HEK293 (cell line): ENCODE results near the gene MLLT10.
A peak's percentile ranks its signal among the peaks of the same experiment; 100 is the strongest.

Experiments used
- BCL11B ChIP-seq: fragments of 450-650 bp; formaldehyde crosslinking; IDR thresholded peaks from 2 replicates; pipeline ENCODE4 v1.5.1; 2016; ENCODE audit warnings: low read depth, missing biosample characterization, missing genetic modification characterization
- BCL6B ChIP-seq: fragments of 450-650 bp; formaldehyde crosslinking; IDR thresholded peaks from 2 replicates; pipeline ENCODE4 v1.5.1; 2017; ENCODE audit warnings: missing biosample characterization, missing genetic modification characterization
- KLF16 ChIP-seq: fragments of 450-650 bp; formaldehyde crosslinking; IDR thresholded peaks from 2 replicates; pipeline ENCODE4 v1.5.1; 2017; ENCODE audit warnings: missing biosample characterization, missing genetic modification characterization
- MYNN ChIP-seq: fragments of 450-650 bp; formaldehyde crosslinking; IDR thresholded peaks from 2 replicates; pipeline ENCODE4 v1.5.1; 2016; ENCODE audit warnings: missing biosample characterization, missing genetic modification characterization, borderline replicate concordance
- REPIN1 ChIP-seq: fragments of 450-650 bp; formaldehyde crosslinking; IDR thresholded peaks from 2 replicates; pipeline ENCODE4 v1.5.1; 2017; ENCODE audit warnings: missing biosample characterization, missing genetic modification characterization, low read depth
- SETDB1 ChIP-seq: IDR thresholded peaks from one replicate; pipeline ENCODE4 v1.6.1; 2017; ENCODE audit warnings: mild to moderate bottlenecking, low read length, moderate library complexity, mixed read lengths; ENCODE audit not compliant: insufficient read length
- ZBTB10 ChIP-seq: fragments of 450-650 bp; formaldehyde crosslinking; IDR thresholded peaks from 2 replicates; pipeline ENCODE4 v1.5.1; 2016; ENCODE audit warnings: missing biosample characterization, missing genetic modification characterization
- ZBTB48 ChIP-seq: fragments of 450-650 bp; formaldehyde crosslinking; IDR thresholded peaks from 2 replicates; pipeline ENCODE4 v1.5.1; 2016; ENCODE audit warnings: missing biosample characterization, missing genetic modification characterization
- ZBTB6 ChIP-seq: fragments of 450-650 bp; formaldehyde crosslinking; IDR thresholded peaks from 2 replicates; pipeline ENCODE4 v1.5.1; 2017; ENCODE audit warnings: missing biosample characterization, missing genetic modification characterization
- ZNF133 ChIP-seq: fragments of 450-650 bp; formaldehyde crosslinking; IDR thresholded peaks from 2 replicates; pipeline ENCODE4 v1.5.1; 2016; ENCODE audit warnings: missing biosample characterization, missing genetic modification characterization
- ZNF169 ChIP-seq: fragments of 450-650 bp; formaldehyde crosslinking; IDR thresholded peaks from 2 replicates; pipeline ENCODE4 v1.5.1; 2016; ENCODE audit warnings: missing biosample characterization, missing genetic modification characterization
- ZNF311 ChIP-seq: fragments of 450-650 bp; formaldehyde crosslinking; IDR thresholded peaks from 2 replicates; pipeline ENCODE4 v1.5.1; 2017; ENCODE audit warnings: missing biosample characterization, missing genetic modification characterization, borderline replicate concordance
- ZNF341 ChIP-seq: fragments of 450-650 bp; formaldehyde crosslinking; IDR thresholded peaks from 2 replicates; pipeline ENCODE4; 2016; ENCODE audit warnings: low read depth, missing biosample characterization, missing genetic modification characterization
- ZNF350 ChIP-seq: fragments of 450-650 bp; formaldehyde crosslinking; IDR thresholded peaks from 2 replicates; pipeline ENCODE4 v1.5.0; 2017; ENCODE audit warnings: missing biosample characterization, mild to moderate bottlenecking, missing genetic modification characterization
- ZNF366 ChIP-seq: fragments of 450-650 bp; formaldehyde crosslinking; conservative IDR thresholded peaks from 2 replicates; pipeline ENCODE4 v1.5.1; 2016; ENCODE audit warnings: missing biosample characterization, missing genetic modification characterization
- ZNF398 ChIP-seq: fragments of 450-650 bp; formaldehyde crosslinking; IDR thresholded peaks from 2 replicates; pipeline ENCODE4 v1.5.1; 2017; ENCODE audit warnings: missing biosample characterization, missing genetic modification characterization
- ZNF48 ChIP-seq: fragments of 450-650 bp; formaldehyde crosslinking; IDR thresholded peaks from 2 replicates; pipeline ENCODE4 v1.5.1; 2016; ENCODE audit warnings: missing biosample characterization, missing genetic modification characterization
- ZNF513 ChIP-seq: fragments of 450-650 bp; IDR thresholded peaks from 2 replicates; pipeline ENCODE4 v1.5.1; 2018; ENCODE audit warnings: missing biosample characterization, missing genetic modification characterization
- ZNF571 ChIP-seq: fragments of 450-650 bp; formaldehyde crosslinking; IDR thresholded peaks from 2 replicates; pipeline ENCODE4 v1.5.0; 2017; ENCODE audit warnings: missing biosample characterization, missing genetic modification characterization
- ZNF580 ChIP-seq: fragments of 450-650 bp; formaldehyde crosslinking; IDR thresholded peaks from 2 replicates; pipeline ENCODE4 v1.5.1; 2016; ENCODE audit warnings: missing biosample characterization, missing genetic modification characterization
- ZNF624 ChIP-seq: fragments of 450-650 bp; formaldehyde crosslinking; IDR thresholded peaks from 2 replicates; pipeline ENCODE4 v1.5.1; 2017; ENCODE audit warnings: missing biosample characterization, missing genetic modification characterization
- ZNF776 ChIP-seq: fragments of 450-650 bp; formaldehyde crosslinking; IDR thresholded peaks from 2 replicates; pipeline ENCODE4 v1.5.0; 2017; ENCODE audit warnings: missing biosample characterization, missing genetic modification characterization, borderline replicate concordance
- ZNF791 ChIP-seq: fragments of 450-650 bp; formaldehyde crosslinking; IDR thresholded peaks from 2 replicates; pipeline ENCODE4 v1.5.1; 2016; ENCODE audit warnings: missing biosample characterization, missing genetic modification characterization
- TF ChIP-seq, protein P1 (sequence below): fragments of 450-650 bp; formaldehyde crosslinking; IDR thresholded peaks from 2 replicates; pipeline ENCODE4 v1.5.1; 2016; ENCODE audit warnings: missing biosample characterization, missing genetic modification characterization
- TF ChIP-seq, protein P2 (sequence below): fragments of 450-650 bp; formaldehyde crosslinking; IDR thresholded peaks from 2 replicates; pipeline ENCODE4 v1.5.1; 2016; ENCODE audit warnings: missing biosample characterization, missing genetic modification characterization

Gene MLLT10

GRCh38 chr10:21518641-21519396 lies 15.2 kb upstream of the MLLT10 start (continued):
- TF ChIP-seq ZBTB10, result 0 out of 2 replicates have a peak, but pooled peaks have one; percentile 7
- TF ChIP-seq, protein P1, sequence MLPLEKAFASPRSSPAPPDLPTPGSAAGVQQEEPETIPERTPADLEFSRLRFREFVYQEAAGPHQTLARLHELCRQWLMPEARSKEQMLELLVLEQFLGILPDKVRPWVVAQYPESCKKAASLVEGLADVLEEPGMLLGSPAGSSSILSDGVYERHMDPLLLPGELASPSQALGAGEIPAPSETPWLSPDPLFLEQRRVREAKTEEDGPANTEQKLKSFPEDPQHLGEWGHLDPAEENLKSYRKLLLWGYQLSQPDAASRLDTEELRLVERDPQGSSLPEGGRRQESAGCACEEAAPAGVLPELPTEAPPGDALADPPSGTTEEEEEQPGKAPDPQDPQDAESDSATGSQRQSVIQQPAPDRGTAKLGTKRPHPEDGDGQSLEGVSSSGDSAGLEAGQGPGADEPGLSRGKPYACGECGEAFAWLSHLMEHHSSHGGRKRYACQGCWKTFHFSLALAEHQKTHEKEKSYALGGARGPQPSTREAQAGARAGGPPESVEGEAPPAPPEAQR (tag by site-specific recombination), result no peak
- no peak for TF ChIP-seq MYNN
- no peak for TF ChIP-seq ZNF513 (tag by site-specific recombination)
- TF ChIP-seq ZNF624 (tag by site-specific recombination), result no peak
- TF ChIP-seq ZNF571, result no peak
- no peak for TF ChIP-seq ZNF791 (tag by site-specific recombination)
- no peak for TF ChIP-seq SETDB1
- TF ChIP-seq ZNF350 (tag by site-specific recombination), result no peak
- TF ChIP-seq ZNF398 (tag by site-specific recombination), result no peak
- TF ChIP-seq ZNF366 (tag by site-specific recombination), result no peak
- no peak for TF ChIP-seq ZNF169 (tag by site-specific recombination)
- no peak for TF ChIP-seq ZNF311 (tag by site-specific recombination)
- no peak for TF ChIP-seq BCL11B (tag by site-specific recombination)
- no peak for TF ChIP-seq ZNF48 (tag by site-specific recombination)
- TF ChIP-seq ZNF580 (tag by site-specific recombination), result no peak
- no peak for TF ChIP-seq ZBTB6 (tag by site-specific recombination)
- no peak; the same call in 1 of the 2 replicates for TF ChIP-seq ZBTB48
- TF ChIP-seq BCL6B (tag by site-specific recombination), result no peak
- no peak for TF ChIP-seq ZNF776 (tag by site-specific recombination)
- peak; percentile 73 for TF ChIP-seq ZNF341 (tag by site-specific recombination)
- TF ChIP-seq ZNF133 (tag by site-specific recombination), result no peak
- TF ChIP-seq REPIN1 (tag by site-specific recombination), result no peak
- TF ChIP-seq KLF16 (tag by site-specific recombination), result no peak
- TF ChIP-seq, protein P2, sequence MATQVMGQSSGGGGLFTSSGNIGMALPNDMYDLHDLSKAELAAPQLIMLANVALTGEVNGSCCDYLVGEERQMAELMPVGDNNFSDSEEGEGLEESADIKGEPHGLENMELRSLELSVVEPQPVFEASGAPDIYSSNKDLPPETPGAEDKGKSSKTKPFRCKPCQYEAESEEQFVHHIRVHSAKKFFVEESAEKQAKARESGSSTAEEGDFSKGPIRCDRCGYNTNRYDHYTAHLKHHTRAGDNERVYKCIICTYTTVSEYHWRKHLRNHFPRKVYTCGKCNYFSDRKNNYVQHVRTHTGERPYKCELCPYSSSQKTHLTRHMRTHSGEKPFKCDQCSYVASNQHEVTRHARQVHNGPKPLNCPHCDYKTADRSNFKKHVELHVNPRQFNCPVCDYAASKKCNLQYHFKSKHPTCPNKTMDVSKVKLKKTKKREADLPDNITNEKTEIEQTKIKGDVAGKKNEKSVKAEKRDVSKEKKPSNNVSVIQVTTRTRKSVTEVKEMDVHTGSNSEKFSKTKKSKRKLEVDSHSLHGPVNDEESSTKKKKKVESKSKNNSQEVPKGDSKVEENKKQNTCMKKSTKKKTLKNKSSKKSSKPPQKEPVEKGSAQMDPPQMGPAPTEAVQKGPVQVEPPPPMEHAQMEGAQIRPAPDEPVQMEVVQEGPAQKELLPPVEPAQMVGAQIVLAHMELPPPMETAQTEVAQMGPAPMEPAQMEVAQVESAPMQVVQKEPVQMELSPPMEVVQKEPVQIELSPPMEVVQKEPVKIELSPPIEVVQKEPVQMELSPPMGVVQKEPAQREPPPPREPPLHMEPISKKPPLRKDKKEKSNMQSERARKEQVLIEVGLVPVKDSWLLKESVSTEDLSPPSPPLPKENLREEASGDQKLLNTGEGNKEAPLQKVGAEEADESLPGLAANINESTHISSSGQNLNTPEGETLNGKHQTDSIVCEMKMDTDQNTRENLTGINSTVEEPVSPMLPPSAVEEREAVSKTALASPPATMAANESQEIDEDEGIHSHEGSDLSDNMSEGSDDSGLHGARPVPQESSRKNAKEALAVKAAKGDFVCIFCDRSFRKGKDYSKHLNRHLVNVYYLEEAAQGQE (tag by site-specific recombination), result 0 out of 2 replicates have a peak, but pooled peaks have one; percentile 10
